GM06990 (cell line): ENCODE data around the gene IMP4.

Experiments
- DNase-seq: peaks from one replicate; pipeline ENCODE4 v3.0.0-alpha.2; 2011; ENCODE audit not compliant: insufficient read length; ENCODE audit errors: extremely low read depth
- H3K27me3 ChIP-seq: replicated peaks from 2 replicates; pipeline ENCODE4 v1.6.0; 2011; ENCODE audit warnings: low read length; ENCODE audit not compliant: control insufficient read depth, insufficient read depth
- H3K36me3 ChIP-seq: 2 replicates; pipeline ENCODE4 v1.5.1; 2011; ENCODE audit warnings: low read length; ENCODE audit not compliant: control insufficient read depth, insufficient read depth
- H3K4me3 ChIP-seq: replicated peaks from 2 replicates; pipeline ENCODE4 v1.5.1; 2011; ENCODE audit warnings: low read depth, mild to moderate bottlenecking, control low read depth, low read length
- CTCF ChIP-seq: IDR thresholded peaks from 2 replicates; pipeline ENCODE4 v1.5.1; 2011; ENCODE audit warnings: low read length, control low read depth, mild to moderate bottlenecking, inconsistent platforms; ENCODE audit not compliant: insufficient read depth, poor library complexity, severe bottlenecking

Gene IMP4

GRCh38 chr2:130345091-130345490 is 2.4 kb downstream of the IMP4 start:
- no peak for TF ChIP-seq CTCF
- no peak for DNase-seq
- peaks cover 21% of the 10 kb centered on the region for H3K36me3 ChIP-seq
- H3K4me3 ChIP-seq: no peak overlapping the region
- no peaks in the 10 kb centered on the region for H3K27me3 ChIP-seq

- Histone ChIP-seq H3K27me3 (no peaks in the 10 kb centered on the region), H3K36me3 (peaks cover 21% of the 10 kb centered on the region), H3K4me3 (no peak overlapping the region)
- DNase-seq: no peak
- no peak for TF ChIP-seq CTCF
Observed at GRCh38 chr2:130345611-130346010, 2.9 kb downstream of the IMP4 start.

GRCh38 chr2:130346041-130346740 is 3.5 kb downstream of the IMP4 start:
- no peak overlapping the region for H3K4me3 ChIP-seq
- no peaks in the 10 kb centered on the region for H3K27me3 ChIP-seq
- peaks cover 21% of the 10 kb centered on the region for H3K36me3 ChIP-seq
- TF ChIP-seq CTCF: no peak
- DNase-seq: no peak

GRCh38 chr2:130346741-130347066 is 4.0 kb downstream of the IMP4 start:
- no peaks in the 10 kb centered on the region for H3K27me3 ChIP-seq
- no peak for TF ChIP-seq CTCF

GRCh38 chr2:130347220-130347925 is 4.7 kb downstream of the IMP4 start:
- Histone ChIP-seq H3K4me3 (no peak overlapping the region), H3K36me3 (peaks cover 21% of the 10 kb centered on the region), H3K27me3 (no peaks in the 10 kb centered on the region)
- DNase-seq: no peak
- no peak for TF ChIP-seq CTCF

More at GRCh38 chr2:130346741-130347066, 4.0 kb downstream of the IMP4 start:
- DNase-seq: no peak
- Histone ChIP-seq H3K36me3 (peaks cover 21% of the 10 kb centered on the region), H3K4me3 (no peak overlapping the region)
